Ovary (tissue), 9 donors: ENCODE measurements around the gene MOB3B. TPM values are rescaled to one million over a fixed set of nuclear protein-coding genes. Genes with fewer than 3 reads are reported as not detected.

Experiments
- DNase-seq, 5 donors: peaks; one replicate each; pipeline ENCODE4 v3.0.0-alpha.2; 2019 to 2020
- H3K27ac ChIP-seq, 2 donors: fragments of 200-600 bp; one replicate each; pipeline versions ENCODE4 v1.5.1 to v1.8.0; 2019 to 2022
- H3K27me3 ChIP-seq: fragments of 200-600 bp; one replicate; pipeline ENCODE4 v1.8.0; 2022
- H3K36me3 ChIP-seq: fragments of 200-600 bp; sonication (generic); one replicate; pipeline ENCODE4 v1.5.1; 2019
- H3K4me1 ChIP-seq: one replicate; pipeline ENCODE4 v1.8.1; 2013; ENCODE audit warnings: mild to moderate bottlenecking, moderate library complexity; ENCODE audit not compliant: insufficient read depth
- H3K4me3 ChIP-seq: fragments of 200-600 bp; sonication (generic); one replicate; pipeline ENCODE4 v1.5.1; 2017
- H3K9me3 ChIP-seq, 2 donors: fragments of 200-600 bp in 1 of 2; sonication (generic) in 1 of 2; one replicate each; pipeline versions ENCODE4 v1.5.1 to v1.8.1; 2013 to 2019; ENCODE audit warnings: mild to moderate bottlenecking in 1 of 2, moderate library complexity in 1 of 2
- CTCF ChIP-seq, 3 donors: fragments of 450-650 bp in 2 of 3; fragments of 200-600 bp in 1 of 3; IDR thresholded peaks; one replicate each; pipeline versions ENCODE4 v1.5.1 to v1.8.0; 2016 to 2022; ENCODE audit warnings: antibody characterized with exemption in 3 of 3, mild to moderate bottlenecking in 1 of 3
- EP300 ChIP-seq: sonication (generic); formaldehyde crosslinking; IDR thresholded peaks from one replicate; pipeline ENCODE4 v1.6.1; 2017; ENCODE audit warnings: antibody characterized with exemption
- POLR2A ChIP-seq: fragments of 450-650 bp; IDR thresholded peaks from one replicate; pipeline ENCODE4 v1.6.1; 2017; ENCODE audit warnings: antibody characterized with exemption, mild to moderate bottlenecking, moderate library complexity
- WGBS, 3 donors: extraction: QIAGEN DNeasy Blood & Tissue Kit in 1 of 3; methylation state at CpG; one replicate each; pipeline versions ENCODE4 v1.1.5 to v1.1.7; 2013 to 2017; 5-methylcytosine and 5-hydroxymethylcytosine counted together
- intact Hi-C, 4 donors: fragments of 100-400 bp; cut with DNase I; formaldehyde crosslinking; loops; one replicate each; pipeline versions ENCODE4 v1.11.0 to v1.15.1; 2022 to 2023
- polyA plus RNA-seq, 2 donors: library from polyadenylated mRNA; stranded (reverse); fragments of 200-250 nt in 1 of 2; fragments of 350-450 nt in 1 of 2; fragmentation: Illumina TruSeq in 1 of 2; extraction: RNeasy Lipid Tissue Mini Kit (QIAGEN cat#74804) in 1 of 2; gene quantifications; one replicate each; pipeline ENCODE4 v1.2.3, GENCODE V29; 2013 to 2014
- total RNA-seq, 7 donors: library from RNA; depleted of rRNA in 2 of 7; stranded (reverse); fragments of >200 nt in 2 of 7; fragmentation: NEBNext Ultra II Directional in 3 of 7; extraction: Animal tissue kit (Norgen Biotek cat#: 25700) in 3 of 7; gene quantifications; one replicate each; pipeline versions ENCODE4 v1.1.0 to v1.2.4, GENCODE V29; 2016 to 2023
- donor health status: DM: no; HTN: no; CAD: no; lungs with moderate emphysema.
- donor health status: DM: no; HTN: no; CAD: no.
- donor health status: Bipolar disorder and iron deficiency.
- donor health status: DM: yes; HTN: yes; CAD: no.
- donor health status: DM: no; HTN: no; CAD: no.
- donor health status: DM: yes; HTN: yes; CAD: no.

The MOB3B gene
- total and polyA plus RNA-seq, 9 donors, result 16.3 to 68.2 (median 28.1) TPM

- Histone ChIP-seq H3K27ac (no peak overlapping the region), H3K36me3 (no peaks in the 10 kb centered on the region), H3K9me3 (no peaks in the 10 kb centered on the region), H3K27me3 (no peaks in the 10 kb centered on the region), H3K4me3 (no peak overlapping the region), H3K4me1 (peaks cover 8% of the 10 kb centered on the region)
- TF ChIP-seq CTCF (IDR thresholded peaks at IDR 0.05), result no peak
- no peak for TF ChIP-seq EP300
- TF ChIP-seq POLR2A, result no peak
- intact Hi-C loops, result no loop called here
- DNase-seq, result no peak
- 29 to 37% (median 32%) methylated on average over 2 of the region's 2 CpGs for WGBS, 3 donors
These were observed 127.0 kb downstream of the MOB3B start for GRCh38 chr9:27402626-27403025.

- 92 to 97% (median 95%) methylated on average over 3 of the region's 3 CpGs for WGBS, 3 donors
- DNase-seq, result no peak
- H3K36me3 ChIP-seq, result no peaks in the 10 kb centered on the region
- TF ChIP-seq EP300, result no peak
- no peak for TF ChIP-seq POLR2A
- no peak for TF ChIP-seq CTCF (IDR thresholded peaks at IDR 0.05)
- no peak overlapping the region for H3K27ac ChIP-seq
- H3K4me3 ChIP-seq, result no peak overlapping the region
- peaks cover 8% of the 10 kb centered on the region for H3K4me1 ChIP-seq
- no peaks in the 10 kb centered on the region for H3K27me3 ChIP-seq
- intact Hi-C loops, result no loop called here
- H3K9me3 ChIP-seq, result no peaks in the 10 kb centered on the region
These were observed 129.2 kb downstream of the MOB3B start for GRCh38 chr9:27400334-27400880.

- TF ChIP-seq EP300 (no peak), CTCF (IDR thresholded peaks at IDR 0.05) (no peak), POLR2A (no peak)
- Histone ChIP-seq H3K27me3 (no peaks in the 10 kb centered on the region), H3K36me3 (no peaks in the 10 kb centered on the region), H3K9me3 (no peaks in the 10 kb centered on the region), H3K4me1 (peaks cover 12% of the 10 kb centered on the region), H3K4me3 (no peak overlapping the region), H3K27ac (no peak overlapping the region)
- WGBS, 3 donors, result 88 to 94% (median 93%) methylated on average over 3 of the region's 3 CpGs
- no peak for DNase-seq
- intact Hi-C loops, result no loop called here
These were observed 130.5 kb downstream of the MOB3B start for GRCh38 chr9:27398982-27399653.

- Histone ChIP-seq H3K27ac (no peak overlapping the region), H3K4me1 (peaks cover 18% of the 10 kb centered on the region), H3K9me3 (no peaks in the 10 kb centered on the region), H3K27me3 (no peaks in the 10 kb centered on the region), H3K4me3 (no peak overlapping the region), H3K36me3 (no peaks in the 10 kb centered on the region)
- DNase-seq, result no peak
- 85 to 92% (median 91%) methylated on average over 2 of the region's 2 CpGs for WGBS, 3 donors
- TF ChIP-seq POLR2A, result no peak
- TF ChIP-seq CTCF (IDR thresholded peaks at IDR 0.05), result no peak
- no peak for TF ChIP-seq EP300
- intact Hi-C loops, result no loop called here
These were observed 133.1 kb downstream of the MOB3B start for GRCh38 chr9:27396495-27396894.
